Activated CD4-positive, alpha-beta T cell treated with anti-CD3 and anti-CD28 coated beads, Interleukin-2, amount 10 ng/mL, durations not matched to agents 24 days and 14 days (primary cell): ENCODE measurements around the gene OTOG. TPM values are rescaled to one million over a fixed set of nuclear protein-coding genes. Genes with fewer than 3 reads are reported as not detected.

ENCODE experiments used
- DNase-seq: peaks from one replicate; pipeline ENCODE4 v3.0.0; 2022
- H3K27ac Mint-ChIP-seq: one replicate; pipeline ENCODE4 v1.8.0; 2022; ENCODE audit warnings: mild to moderate bottlenecking, mixed read lengths
- H3K27me3 Mint-ChIP-seq: one replicate; pipeline ENCODE4 v1.8.0; 2022; ENCODE audit warnings: mixed read lengths
- H3K36me3 Mint-ChIP-seq: one replicate; pipeline ENCODE4 v1.8.0; 2022; ENCODE audit warnings: low read depth, mild to moderate bottlenecking, mixed read lengths
- H3K4me1 Mint-ChIP-seq: one replicate; pipeline ENCODE4 v1.8.0; 2021; ENCODE audit warnings: mixed read lengths
- H3K4me3 Mint-ChIP-seq: one replicate; pipeline ENCODE4 v1.8.0; 2022; ENCODE audit warnings: mild to moderate bottlenecking, moderate library complexity, mixed read lengths
- H3K9me3 Mint-ChIP-seq: one replicate; pipeline ENCODE4 v1.8.0; 2021; ENCODE audit warnings: mixed read lengths
- intact Hi-C: fragments of 100-400 bp; cut with micrococcal nuclease; formaldehyde crosslinking; loops from one replicate; pipeline ENCODE4 v1.15.1; 2023
- total RNA-seq: library from RNA; stranded (reverse); gene quantifications from 2 replicates; pipeline ENCODE4 v1.2.3, GENCODE V29; 2022

OTOG gene
- total RNA-seq, 1 donor from 2014 or later: not detected

GRCh38 chr11:17600316-17601255 is 53.5 kb downstream of the OTOG start:
- H3K27ac Mint-ChIP-seq: peak overlapping the region; percentile 79
- peak; percentile 44 for DNase-seq
- H3K4me1 Mint-ChIP-seq: peaks cover 8% of the 10 kb centered on the region
- peak overlapping the region; percentile 57 for H3K4me3 Mint-ChIP-seq
- H3K27me3 Mint-ChIP-seq: no peaks in the 10 kb centered on the region
- intact Hi-C loops: no loop called here
- no peaks in the 10 kb centered on the region for H3K36me3 Mint-ChIP-seq
- no peaks in the 10 kb centered on the region for H3K9me3 Mint-ChIP-seq

GRCh38 chr11:17601256-17601671 is 54.2 kb downstream of the OTOG start:
- intact Hi-C loops: no loop called here
- H3K4me1 Mint-ChIP-seq: peaks cover 8% of the 10 kb centered on the region
- no peaks in the 10 kb centered on the region for H3K27me3 Mint-ChIP-seq

GRCh38 chr11:17601676-17602075 is 54.6 kb downstream of the OTOG start:
- H3K4me3 Mint-ChIP-seq: no peak overlapping the region
- no peaks in the 10 kb centered on the region for H3K9me3 Mint-ChIP-seq
- peaks cover 8% of the 10 kb centered on the region for H3K4me1 Mint-ChIP-seq
- H3K27ac Mint-ChIP-seq: no peak overlapping the region
- DNase-seq: peak; percentile 49
- intact Hi-C loops: no loop called here
- no peaks in the 10 kb centered on the region for H3K27me3 Mint-ChIP-seq
- H3K36me3 Mint-ChIP-seq: no peaks in the 10 kb centered on the region

More at GRCh38 chr11:17601256-17601671, 54.2 kb downstream of the OTOG start:
- Mint-ChIP-seq H3K27ac (peak overlapping the region; percentile 79), H3K9me3 (no peaks in the 10 kb centered on the region), H3K36me3 (no peaks in the 10 kb centered on the region), H3K4me3 (peak overlapping the region; percentile 57)
- DNase-seq: peak; percentile 40

GRCh38 chr11:17602105-17603001 is 55.3 kb downstream of the OTOG start:
- H3K27me3 Mint-ChIP-seq: no peaks in the 10 kb centered on the region
- no peaks in the 10 kb centered on the region for H3K36me3 Mint-ChIP-seq
- no peaks in the 10 kb centered on the region for H3K9me3 Mint-ChIP-seq
- intact Hi-C loops: no loop called here
- peaks cover 8% of the 10 kb centered on the region for H3K4me1 Mint-ChIP-seq
- no peak overlapping the region for H3K4me3 Mint-ChIP-seq
- DNase-seq: peak; percentile 48
- no peak overlapping the region for H3K27ac Mint-ChIP-seq

- intact Hi-C loops: no loop called here
- peak; percentile 48 for DNase-seq
- no peaks in the 10 kb centered on the region for H3K36me3 Mint-ChIP-seq
- peaks cover 8% of the 10 kb centered on the region for H3K4me1 Mint-ChIP-seq
- H3K27ac Mint-ChIP-seq: no peak overlapping the region
- no peaks in the 10 kb centered on the region for H3K27me3 Mint-ChIP-seq
- no peaks in the 10 kb centered on the region for H3K9me3 Mint-ChIP-seq
- no peak overlapping the region for H3K4me3 Mint-ChIP-seq
These were observed 56.2 kb downstream of the OTOG start for GRCh38 chr11:17603056-17603825.

- Mint-ChIP-seq H3K27ac (no peak overlapping the region), H3K4me3 (no peak overlapping the region), H3K4me1 (peaks cover 8% of the 10 kb centered on the region), H3K36me3 (no peaks in the 10 kb centered on the region), H3K27me3 (no peaks in the 10 kb centered on the region), H3K9me3 (no peaks in the 10 kb centered on the region)
- peak; percentile 37 for DNase-seq
- intact Hi-C loops: no loop called here
These were observed 57.3 kb downstream of the OTOG start for GRCh38 chr11:17604201-17604914.

- no peaks in the 10 kb centered on the region for H3K27me3 Mint-ChIP-seq
- H3K4me3 Mint-ChIP-seq: no peak overlapping the region
- no peak overlapping the region for H3K27ac Mint-ChIP-seq
- H3K4me1 Mint-ChIP-seq: peaks cover 8% of the 10 kb centered on the region
- intact Hi-C loops: no loop called here
- no peaks in the 10 kb centered on the region for H3K9me3 Mint-ChIP-seq
- no peaks in the 10 kb centered on the region for H3K36me3 Mint-ChIP-seq
- DNase-seq: peak; percentile 40
These were observed 57.8 kb downstream of the OTOG start for GRCh38 chr11:17604915-17605233.

GRCh38 chr11:17605651-17606122 is 58.6 kb downstream of the OTOG start:
- intact Hi-C loops: no loop called here
- Mint-ChIP-seq H3K27me3 (no peaks in the 10 kb centered on the region), H3K4me3 (no peak overlapping the region), H3K4me1 (peaks cover 7% of the 10 kb centered on the region), H3K27ac (no peak overlapping the region), H3K36me3 (no peaks in the 10 kb centered on the region), H3K9me3 (no peaks in the 10 kb centered on the region)
- peak; percentile 44 for DNase-seq

- Mint-ChIP-seq H3K4me1 (peaks cover 2% of the 10 kb centered on the region), H3K27ac (no peak overlapping the region), H3K9me3 (no peaks in the 10 kb centered on the region), H3K36me3 (no peaks in the 10 kb centered on the region), H3K4me3 (no peak overlapping the region), H3K27me3 (no peaks in the 10 kb centered on the region)
- intact Hi-C loops: no loop called here
- DNase-seq: peak; percentile 40
These were observed 59.4 kb downstream of the OTOG start for GRCh38 chr11:17606233-17607082.

GRCh38 chr11:17607083-17607429 is 60.0 kb downstream of the OTOG start:
- no peak overlapping the region for H3K27ac Mint-ChIP-seq

GRCh38 chr11:17607591-17608570 is 60.8 kb downstream of the OTOG start:
- Mint-ChIP-seq H3K4me1 (no peaks in the 10 kb centered on the region), H3K36me3 (no peaks in the 10 kb centered on the region), H3K9me3 (no peaks in the 10 kb centered on the region), H3K27me3 (no peaks in the 10 kb centered on the region), H3K27ac (no peak overlapping the region), H3K4me3 (no peak overlapping the region)
- DNase-seq: peak; percentile 44
- intact Hi-C loops: no loop called here

More at GRCh38 chr11:17607083-17607429, 60.0 kb downstream of the OTOG start:
- no peak for DNase-seq
- Mint-ChIP-seq H3K4me1 (no peaks in the 10 kb centered on the region), H3K36me3 (no peaks in the 10 kb centered on the region), H3K4me3 (no peak overlapping the region), H3K9me3 (no peaks in the 10 kb centered on the region), H3K27me3 (no peaks in the 10 kb centered on the region)
- intact Hi-C loops: no loop called here
